NCI-H774 (cell line): Measurements from ENCODE around the gene FSCN2.
"Not testable (repeated sequence)": the region's sequence is repeated elsewhere in the genome, so short reads cannot be mapped to it uniquely, and the experiment has no call there.

Experiments used
- DNase-seq: peaks from one replicate; lab custom pipeline; 2025; lab: John Stamatoyannopoulos, UW

FSCN2 gene

GRCh38 chr17:81577278-81578000, 49.3 kb downstream of the FSCN2 start:
- DNase-seq, result no peak

GRCh38 chr17:81578038-81578441, 49.9 kb downstream of the FSCN2 start:
- no peak for DNase-seq

- no peak for DNase-seq
Observed at GRCh38 chr17:81578561-81579225, 50.5 kb downstream of the FSCN2 start.

GRCh38 chr17:81579298-81579697, 51.1 kb downstream of the FSCN2 start:
- DNase-seq, result no peak

- DNase-seq, result no peak
Observed at GRCh38 chr17:81579821-81580321, 51.7 kb downstream of the FSCN2 start.

GRCh38 chr17:81580481-81580880, 52.3 kb downstream of the FSCN2 start:
- DNase-seq, result no peak

GRCh38 chr17:81581758-81582157, 53.6 kb downstream of the FSCN2 start:
- DNase-seq, result no peak

GRCh38 chr17:81582341-81582740, 54.2 kb downstream of the FSCN2 start:
- no peak for DNase-seq

GRCh38 chr17:81582749-81583148, 54.6 kb downstream of the FSCN2 start:
- no peak for DNase-seq

GRCh38 chr17:81583589-81584342, 55.6 kb downstream of the FSCN2 start:
- DNase-seq, result peak; percentile 24

GRCh38 chr17:81584771-81585170, 56.6 kb downstream of the FSCN2 start:
- not testable (repeated sequence) for DNase-seq

GRCh38 chr17:81586096-81586495, 57.9 kb downstream of the FSCN2 start:
- DNase-seq, result no peak
